GM10847 (cell line): ENCODE data around the gene OR1F1.

ENCODE experiments used
- POLR2A ChIP-seq: IDR thresholded peaks from 2 replicates; pipeline ENCODE4 v1.6.1; 2011; ENCODE audit not compliant: insufficient read length; ENCODE audit errors: extremely low read depth

The OR1F1 gene

DNA sequence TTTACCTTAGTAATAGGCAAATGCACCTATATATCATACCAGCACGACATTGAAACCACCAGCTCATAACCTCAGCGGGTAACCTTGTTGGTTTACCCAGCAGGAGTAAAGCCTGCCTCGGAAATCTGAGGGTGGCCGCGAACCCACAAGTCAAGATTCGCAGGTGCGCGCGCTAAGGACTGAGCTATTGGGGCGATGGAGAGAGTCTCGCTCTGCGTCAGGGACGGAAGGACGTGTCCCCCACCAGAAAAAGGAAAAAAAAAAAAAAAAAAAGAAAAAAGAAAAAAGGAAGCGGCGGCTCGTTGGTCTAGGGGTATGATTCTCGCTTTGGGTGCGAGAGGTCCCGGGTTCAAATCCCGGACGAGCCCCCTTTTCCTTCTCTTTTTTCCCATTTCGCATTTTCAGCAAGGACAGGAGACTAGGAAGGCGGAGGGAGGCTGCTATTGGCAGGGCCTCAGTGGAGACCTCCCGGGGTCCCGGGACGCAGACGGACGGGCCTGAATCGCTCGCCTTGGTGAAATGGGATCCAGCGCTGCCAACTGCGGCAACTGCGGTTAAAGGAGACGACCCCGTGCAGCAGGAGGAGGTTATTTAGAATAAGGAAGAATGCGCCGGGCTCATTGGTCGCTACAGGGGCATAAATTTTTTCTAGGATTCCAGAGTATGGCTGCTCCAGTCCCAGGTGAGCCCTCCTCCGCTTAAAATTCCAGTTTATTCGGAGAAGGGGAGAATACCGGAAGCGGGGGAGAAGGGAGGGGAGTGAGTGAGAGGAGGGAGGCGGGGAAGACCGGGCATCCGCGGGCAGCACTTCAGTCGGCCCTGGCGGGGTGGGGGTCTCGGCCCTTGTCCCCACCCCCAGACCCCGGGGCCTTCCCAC is at the start of gene OR1F1:
Gene OR1F1, plus strand, starts transcription at position 407 of the 877 bp plus-strand sequence.
- TF ChIP-seq POLR2A = no peak

- no peak for TF ChIP-seq POLR2A
Measured at GRCh38 chr16:3138342-3138741, 49.7 kb upstream of the OR1F1 start.

DNA sequence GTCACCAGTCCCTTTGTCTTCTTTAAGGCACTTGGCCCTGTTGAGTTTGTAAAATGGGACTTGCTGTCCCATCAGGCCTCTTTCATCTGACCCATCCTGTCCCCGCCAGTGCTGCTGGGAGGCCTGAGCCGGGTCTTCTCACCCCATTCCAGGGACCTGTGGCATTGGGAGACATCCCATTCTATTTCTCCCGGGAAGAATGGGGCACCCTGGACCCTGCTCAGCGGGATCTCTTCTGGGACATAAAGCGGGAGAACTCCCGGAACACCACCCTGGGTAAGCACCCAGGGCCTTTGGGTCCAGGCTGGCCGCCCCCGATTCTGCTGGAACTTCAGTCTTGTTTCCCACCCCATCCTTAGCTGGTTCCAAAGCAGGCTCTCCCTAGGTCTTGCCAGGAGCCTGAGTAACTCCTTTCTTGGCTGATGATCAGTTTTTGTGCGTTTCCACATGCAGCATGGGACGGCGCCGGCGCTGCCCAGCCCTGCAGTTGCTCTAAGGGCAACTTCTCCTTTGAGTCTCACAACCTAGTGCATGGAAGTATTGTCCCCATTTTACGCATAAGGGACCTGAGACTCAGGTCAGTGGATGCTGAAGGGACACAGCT is 49.1 kb upstream of the OR1F1 start:
- no peak for TF ChIP-seq POLR2A

DNA sequence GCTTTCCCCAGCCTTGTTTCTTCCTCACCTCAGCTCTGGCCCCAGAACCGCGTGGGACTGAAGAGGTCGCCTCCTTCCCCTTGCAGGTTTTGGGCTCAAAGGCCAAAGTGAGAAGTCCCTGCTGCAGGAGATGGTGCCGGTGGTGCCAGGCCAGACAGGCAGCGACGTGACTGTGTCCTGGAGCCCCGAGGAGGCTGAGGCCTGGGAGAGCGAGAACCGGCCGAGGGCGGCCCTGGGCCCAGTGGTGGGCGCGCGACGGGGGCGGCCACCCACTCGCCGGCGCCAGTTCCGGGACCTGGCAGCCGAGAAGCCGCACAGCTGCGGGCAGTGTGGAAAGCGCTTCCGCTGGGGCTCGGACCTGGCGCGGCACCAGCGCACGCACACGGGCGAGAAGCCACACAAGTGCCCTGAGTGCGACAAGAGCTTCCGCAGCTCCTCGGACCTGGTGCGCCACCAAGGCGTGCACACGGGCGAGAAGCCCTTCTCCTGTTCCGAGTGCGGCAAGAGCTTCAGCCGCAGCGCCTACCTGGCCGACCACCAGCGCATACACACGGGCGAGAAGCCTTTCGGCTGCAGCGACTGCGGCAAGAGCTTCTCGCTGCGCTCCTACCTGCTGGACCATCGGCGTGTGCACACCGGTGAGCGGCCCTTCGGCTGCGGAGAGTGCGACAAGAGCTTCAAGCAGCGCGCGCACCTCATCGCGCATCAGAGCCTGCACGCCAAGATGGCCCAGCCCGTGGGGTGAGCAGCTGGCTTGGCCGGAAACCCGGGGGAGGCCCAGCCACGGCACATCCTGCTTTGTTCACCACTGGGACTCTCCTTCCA is 47.2 kb upstream of the OR1F1 start:
- TF ChIP-seq POLR2A = no peak

GRCh38 chr16:3141781-3142311 is 46.2 kb upstream of the OR1F1 start:
- TF ChIP-seq POLR2A = no peak

- no peak for TF ChIP-seq POLR2A
Measured at GRCh38 chr16:3142327-3142726, 45.7 kb upstream of the OR1F1 start.

- no peak for TF ChIP-seq POLR2A
Measured at GRCh38 chr16:3142770-3143169, 45.2 kb upstream of the OR1F1 start.

GRCh38 chr16:3143189-3143588 is 44.8 kb upstream of the OR1F1 start:
- no peak for TF ChIP-seq POLR2A

DNA sequence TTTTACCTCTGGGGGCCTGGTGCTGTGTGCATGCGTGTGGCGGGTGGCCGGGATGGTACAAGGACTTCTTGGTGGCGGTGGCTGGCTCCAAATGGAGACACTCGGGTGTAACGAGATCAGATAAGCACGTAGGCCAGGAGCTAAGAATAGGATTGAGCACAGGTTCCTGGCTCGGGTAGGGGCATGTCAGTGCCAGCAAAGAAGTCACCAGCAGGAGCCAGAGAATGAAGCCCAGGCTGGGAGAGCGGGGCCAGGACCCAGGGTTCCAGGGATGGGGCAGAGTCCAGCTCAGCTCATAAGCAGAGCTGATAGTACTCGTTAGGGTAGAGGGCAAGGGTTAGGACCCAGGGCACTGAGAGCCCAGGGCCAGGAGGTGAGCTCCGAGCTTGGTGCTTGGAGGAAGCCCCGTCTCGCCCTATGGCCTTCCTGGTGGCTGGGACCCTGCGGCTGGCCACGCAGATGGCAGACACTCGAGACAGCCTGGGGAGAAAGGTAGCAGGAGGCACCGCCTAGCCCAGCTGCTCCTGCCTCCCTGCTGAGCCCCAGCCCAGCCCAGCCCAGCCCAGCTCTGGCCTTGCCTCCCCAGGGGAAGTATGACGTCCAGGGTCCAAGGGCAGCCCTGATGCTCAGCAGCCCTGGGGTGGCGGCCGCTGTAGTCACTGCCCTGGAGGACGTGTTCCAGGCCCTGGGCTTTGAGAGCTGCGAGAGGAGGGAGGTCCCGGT is 44.2 kb upstream of the OR1F1 start:
- TF ChIP-seq POLR2A = no peak

GRCh38 chr16:3144321-3144983 is 43.6 kb upstream of the OR1F1 start:
- TF ChIP-seq POLR2A = no peak

DNA sequence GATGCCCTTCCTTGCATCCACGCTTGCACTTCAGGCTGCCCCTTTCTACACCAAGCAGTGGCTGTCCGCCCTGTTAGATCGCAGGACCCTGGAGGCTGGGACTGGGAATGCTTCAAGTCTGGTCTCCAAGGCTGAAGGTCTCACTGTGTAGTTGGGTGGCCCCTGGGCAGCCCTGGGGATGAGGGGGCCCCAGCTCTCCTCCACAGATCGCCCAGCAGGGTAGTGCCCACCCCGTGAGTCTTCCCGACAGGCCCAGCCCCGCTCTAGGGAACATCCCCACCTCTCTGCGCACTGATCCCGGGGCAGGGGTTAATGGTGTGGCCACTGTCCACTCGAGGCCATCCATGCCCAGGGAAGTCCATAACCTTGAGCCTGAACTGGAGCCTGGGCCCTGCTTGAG is 42.9 kb upstream of the OR1F1 start:
- TF ChIP-seq POLR2A = no peak

DNA sequence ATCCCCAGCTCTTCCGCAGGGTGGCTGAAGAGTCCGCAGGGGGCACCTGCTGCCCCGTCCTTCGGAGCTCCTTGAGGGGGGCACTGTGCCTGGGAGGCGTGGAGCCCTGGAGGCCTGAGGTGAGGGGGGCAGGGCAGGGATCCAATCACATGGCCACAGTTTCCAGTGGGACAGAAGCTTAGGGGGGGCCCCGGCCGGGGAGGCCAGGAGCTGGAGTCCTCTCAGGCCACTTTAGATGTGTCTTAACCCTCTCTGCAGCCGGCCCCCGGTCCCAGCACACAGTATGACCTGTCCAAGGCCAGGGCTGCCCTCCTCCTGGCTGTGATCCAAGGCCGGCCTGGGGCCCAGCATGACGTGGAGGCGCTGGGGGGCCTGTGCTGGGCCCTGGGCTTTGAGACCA is 42.3 kb upstream of the OR1F1 start:
- TF ChIP-seq POLR2A = no peak

DNA sequence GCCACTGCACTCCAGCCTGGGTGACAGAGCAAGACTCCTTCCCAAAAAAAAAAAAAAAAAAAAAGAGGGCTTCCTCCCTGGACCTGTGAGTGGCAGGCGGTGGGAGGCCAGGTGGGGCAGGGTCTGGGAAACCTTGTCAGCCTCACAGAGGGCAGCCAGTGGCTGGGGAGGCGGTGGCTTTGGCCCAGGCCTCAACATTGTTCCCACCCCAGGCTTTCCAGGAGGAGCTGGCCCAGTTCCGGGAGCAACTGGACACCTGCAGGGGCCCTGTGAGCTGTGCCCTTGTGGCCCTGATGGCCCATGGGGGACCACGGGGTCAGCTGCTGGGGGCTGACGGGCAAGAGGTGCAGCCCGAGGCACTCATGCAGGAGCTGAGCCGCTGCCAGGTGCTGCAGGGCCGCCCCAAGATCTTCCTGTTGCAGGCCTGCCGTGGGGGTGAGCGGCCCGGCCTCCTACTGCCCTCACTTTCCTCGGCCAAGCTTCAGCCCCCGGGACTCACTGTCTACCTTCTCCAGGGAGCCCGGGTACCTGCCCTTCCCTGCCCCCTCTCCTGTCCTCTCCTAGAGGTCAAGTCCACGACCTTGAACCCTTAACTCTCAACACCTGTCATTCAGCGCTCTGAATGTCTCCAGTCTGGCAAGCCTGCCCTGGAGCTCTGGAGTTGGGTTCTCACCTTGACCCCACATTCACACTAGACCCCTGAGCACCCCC is 40.8 kb upstream of the OR1F1 start:
- TF ChIP-seq POLR2A = no peak

GRCh38 chr16:3147757-3148104 is 40.3 kb upstream of the OR1F1 start:
- TF ChIP-seq POLR2A = no peak
